Measurements from ENCODE around the gene CCER1.

Gene CCER1

DNA sequence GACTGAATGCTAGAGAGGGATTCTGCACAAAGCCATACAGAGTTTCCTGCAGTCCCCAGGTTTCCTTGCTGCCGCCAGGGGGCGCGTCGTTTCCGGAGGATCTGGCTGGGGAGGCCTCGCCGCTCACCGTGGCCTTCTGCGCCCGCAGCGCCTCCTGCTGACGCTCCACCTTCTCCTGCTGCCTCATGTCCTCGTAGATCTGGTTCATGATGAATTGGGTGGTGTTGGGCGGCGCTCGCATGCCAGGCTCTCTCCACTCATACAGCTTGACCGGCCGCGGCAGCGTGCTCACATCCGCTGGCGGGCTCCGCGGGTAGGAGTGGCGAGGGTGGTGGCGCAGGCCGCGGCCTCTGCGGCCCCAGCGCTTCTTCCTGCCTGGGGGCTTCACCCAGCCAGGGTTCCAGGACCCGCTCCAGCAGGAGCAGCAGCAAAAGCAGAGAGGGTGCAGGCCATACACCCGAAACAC is 987 bp downstream of the CCER1 start:
- Mint-ChIP-seq H3K27me3 (no peaks in the 10 kb centered on the region), H3K36me3 (no peaks in the 10 kb centered on the region), H3K4me3 (no peak overlapping the region), H3K4me1 (no peaks in the 10 kb centered on the region), H3K9me3 (peaks cover 3% of the 10 kb centered on the region), H3K27ac (no peak overlapping the region)
- ATAC-seq = peak; percentile 9

DNA sequence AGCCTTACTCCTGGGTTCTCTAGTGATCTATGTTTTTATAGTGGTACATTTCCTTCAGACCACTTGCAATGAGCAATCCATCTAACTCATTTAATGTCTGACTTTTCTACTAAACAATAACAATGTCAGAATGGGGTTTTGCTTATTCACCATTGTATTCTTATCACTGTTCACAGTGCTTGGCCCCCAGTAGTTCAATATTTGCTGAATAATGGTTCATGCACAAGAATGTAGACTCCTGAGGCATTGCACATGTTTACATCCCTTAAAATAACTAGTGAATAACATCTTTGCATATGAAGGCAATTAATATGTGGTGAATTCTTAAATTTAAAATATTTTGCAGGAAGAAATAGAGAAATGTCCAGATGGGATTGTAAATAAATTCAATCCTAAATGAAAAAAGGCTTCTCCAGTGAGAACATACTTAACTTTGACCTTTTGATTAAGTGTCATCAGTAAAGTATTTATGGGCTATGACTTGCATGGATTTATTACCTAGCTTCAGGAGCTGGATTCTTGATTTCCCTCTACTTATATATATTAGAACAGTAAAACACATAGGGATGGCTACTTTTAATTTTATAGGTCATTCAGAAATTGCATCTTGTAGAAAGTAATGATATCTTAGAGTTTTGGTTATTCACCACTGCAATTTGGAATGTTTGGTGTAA is 3.4 kb downstream of the CCER1 start:
- H3K4me1 Mint-ChIP-seq = no peaks in the 10 kb centered on the region
- no peaks in the 10 kb centered on the region for H3K27me3 Mint-ChIP-seq
- H3K9me3 Mint-ChIP-seq = no peaks in the 10 kb centered on the region
- no peaks in the 10 kb centered on the region for H3K36me3 Mint-ChIP-seq
- no peak overlapping the region for H3K27ac Mint-ChIP-seq
- no peak overlapping the region for H3K4me3 Mint-ChIP-seq
- ATAC-seq = no peak

DNA sequence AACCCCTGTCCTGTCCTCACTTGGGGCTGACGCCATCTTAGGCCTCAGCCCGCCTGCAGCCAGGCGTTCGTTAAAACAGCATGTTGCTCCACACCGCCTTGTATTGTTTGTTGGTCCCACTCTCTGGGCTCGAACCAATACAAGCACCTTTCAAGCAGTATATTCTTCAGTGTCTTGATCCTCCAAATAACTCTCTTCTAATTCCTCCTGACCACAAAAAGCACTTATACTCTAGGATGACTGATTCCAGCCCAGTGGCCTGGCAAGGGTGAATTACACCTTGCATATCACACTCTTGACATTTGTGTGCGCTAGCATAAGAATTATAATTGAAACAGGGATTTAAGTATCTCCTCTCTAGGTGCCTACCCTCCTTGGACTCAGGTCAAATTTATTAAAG is 7.1 kb downstream of the CCER1 start:
- Mint-ChIP-seq H3K27ac (no peak overlapping the region), H3K9me3 (no peaks in the 10 kb centered on the region), H3K4me1 (no peaks in the 10 kb centered on the region), H3K4me3 (no peak overlapping the region), H3K27me3 (no peaks in the 10 kb centered on the region), H3K36me3 (no peaks in the 10 kb centered on the region)
- peak; percentile 20 for ATAC-seq

DNA sequence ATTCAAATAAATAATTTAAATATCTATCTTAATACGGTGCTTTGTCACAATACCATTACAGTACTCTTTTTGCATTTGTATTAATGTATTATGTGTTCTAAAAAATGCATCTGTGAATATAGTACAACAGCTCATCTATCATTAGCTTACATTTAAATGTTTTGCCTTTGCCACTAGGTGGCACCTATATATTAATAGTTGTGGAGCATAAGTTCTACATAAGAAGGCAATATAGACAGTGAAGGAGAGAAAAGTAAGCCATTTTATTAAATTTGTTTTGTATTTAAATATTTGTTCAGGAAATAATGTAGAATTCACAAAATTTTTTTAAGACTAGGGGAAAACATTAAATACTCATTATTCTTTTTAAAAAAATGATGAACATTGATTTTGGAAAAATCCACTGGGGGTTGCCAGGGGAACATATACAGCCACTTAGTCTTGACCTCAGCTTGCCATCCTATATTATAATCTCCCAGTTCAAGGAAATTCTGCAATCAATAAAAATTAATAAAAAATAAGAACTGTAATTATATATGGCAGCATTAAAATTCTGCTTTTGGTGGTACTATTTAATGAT is 9.8 kb downstream of the CCER1 start:
- no peaks in the 10 kb centered on the region for H3K27me3 Mint-ChIP-seq
- H3K27ac Mint-ChIP-seq = no peak overlapping the region
- no peaks in the 10 kb centered on the region for H3K9me3 Mint-ChIP-seq
- H3K4me3 Mint-ChIP-seq = no peak overlapping the region
- no peaks in the 10 kb centered on the region for H3K4me1 Mint-ChIP-seq
- H3K36me3 Mint-ChIP-seq = no peaks in the 10 kb centered on the region
- peak; percentile 59 for ATAC-seq

DNA sequence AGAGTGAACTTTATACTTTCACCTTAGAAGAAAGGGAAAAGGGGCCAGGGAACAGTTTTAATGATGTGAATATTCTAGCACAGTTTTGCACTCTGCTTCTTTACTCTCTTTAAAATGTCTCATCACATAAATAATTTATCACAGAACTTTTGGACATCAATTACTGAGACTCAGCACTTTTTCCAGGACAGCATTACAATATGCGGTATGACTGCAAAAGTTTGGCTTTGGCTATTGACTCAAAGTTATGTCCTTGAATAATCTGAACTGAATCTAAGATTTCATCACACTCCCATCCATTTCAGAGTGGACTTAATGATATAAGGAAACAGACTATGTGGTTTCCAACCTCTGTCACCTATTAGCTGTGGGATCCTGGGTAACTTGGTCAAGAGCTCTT is 11.7 kb downstream of the CCER1 start:
- Mint-ChIP-seq H3K4me1 (no peaks in the 10 kb centered on the region), H3K27me3 (peaks cover 11% of the 10 kb centered on the region), H3K4me3 (no peak overlapping the region), H3K9me3 (no peaks in the 10 kb centered on the region), H3K36me3 (no peaks in the 10 kb centered on the region), H3K27ac (no peak overlapping the region)
- no peak for ATAC-seq

DNA sequence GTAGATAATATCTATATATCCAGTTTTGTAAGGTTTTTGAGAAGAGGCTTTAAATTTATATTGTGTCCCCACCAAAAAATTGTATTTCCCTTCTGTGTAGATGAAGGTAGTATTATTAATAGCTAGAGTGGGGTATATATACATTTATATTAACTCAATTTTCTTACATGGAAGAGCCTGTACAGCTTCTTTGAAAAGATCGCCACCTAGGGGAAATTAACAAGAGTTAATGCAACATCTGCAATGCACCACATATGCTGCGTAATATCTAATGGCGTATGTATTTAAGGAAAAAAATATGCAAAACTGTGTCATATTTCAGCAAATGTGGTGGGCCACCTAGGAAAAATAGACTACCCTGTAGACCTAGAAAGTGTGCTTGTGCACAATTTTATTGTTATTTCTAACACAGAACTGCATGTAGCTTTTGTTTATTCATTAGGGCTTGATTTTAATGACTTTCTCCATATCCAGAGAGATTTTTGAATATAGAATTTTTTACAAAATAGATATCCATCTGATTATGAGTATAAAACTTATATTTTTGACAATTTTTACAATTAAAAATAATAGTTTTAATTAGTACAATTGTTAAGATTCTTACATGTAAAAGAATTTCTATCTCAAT is 14.0 kb downstream of the CCER1 start:
- Mint-ChIP-seq H3K4me1 (no peaks in the 10 kb centered on the region), H3K27me3 (peaks cover 29% of the 10 kb centered on the region), H3K27ac (no peak overlapping the region), H3K9me3 (no peaks in the 10 kb centered on the region), H3K4me3 (no peak overlapping the region), H3K36me3 (no peaks in the 10 kb centered on the region)
- ATAC-seq = no peak

DNA sequence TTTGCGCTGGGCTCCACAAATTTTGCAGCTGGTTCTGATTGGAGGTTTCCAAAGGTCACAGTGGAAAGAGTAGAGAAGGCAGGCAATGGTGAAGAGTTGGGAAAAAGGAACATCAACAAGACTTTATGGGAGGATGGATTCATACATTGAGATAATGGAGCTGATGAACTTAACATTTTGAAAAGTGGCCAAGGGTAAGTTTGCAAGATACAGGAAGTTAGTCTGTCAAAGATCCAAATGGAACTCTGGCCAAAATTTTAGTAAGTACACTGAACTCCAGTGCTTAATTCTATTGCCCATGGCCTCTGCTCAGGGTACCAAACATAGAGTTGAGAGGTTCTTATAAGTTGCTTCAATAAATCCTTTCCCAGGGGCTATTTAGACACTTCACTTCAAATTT is 15.6 kb downstream of the CCER1 start:
- Mint-ChIP-seq H3K27ac (no peak overlapping the region), H3K4me3 (no peak overlapping the region), H3K27me3 (peaks cover 38% of the 10 kb centered on the region), H3K4me1 (no peaks in the 10 kb centered on the region), H3K36me3 (no peaks in the 10 kb centered on the region), H3K9me3 (no peaks in the 10 kb centered on the region)
- ATAC-seq = no peak

DNA sequence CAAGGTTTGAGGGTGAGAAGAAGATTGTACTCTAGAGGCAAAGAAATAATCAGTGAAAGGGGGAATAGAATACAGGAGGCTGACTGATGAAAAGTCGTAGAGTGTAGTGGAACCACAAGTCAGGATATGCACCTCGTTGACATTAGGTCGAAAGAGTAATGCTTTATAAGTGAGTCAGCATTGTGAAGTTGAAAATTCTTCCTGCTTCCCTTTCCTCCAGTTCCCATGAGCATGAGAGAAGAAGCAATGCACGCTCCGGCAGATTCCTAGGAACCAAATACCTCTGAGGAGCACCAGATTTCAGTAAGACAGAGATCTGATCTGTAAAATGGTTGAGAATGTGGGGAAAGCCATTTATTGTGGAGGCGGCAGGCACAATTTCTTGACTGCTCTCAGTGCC is 16.5 kb downstream of the CCER1 start:
- ATAC-seq = no peak
- no peak overlapping the region for H3K27ac Mint-ChIP-seq
- H3K27me3 Mint-ChIP-seq = peaks cover 38% of the 10 kb centered on the region
- no peaks in the 10 kb centered on the region for H3K9me3 Mint-ChIP-seq
- H3K36me3 Mint-ChIP-seq = no peaks in the 10 kb centered on the region
- H3K4me3 Mint-ChIP-seq = no peak overlapping the region
- no peaks in the 10 kb centered on the region for H3K4me1 Mint-ChIP-seq

DNA sequence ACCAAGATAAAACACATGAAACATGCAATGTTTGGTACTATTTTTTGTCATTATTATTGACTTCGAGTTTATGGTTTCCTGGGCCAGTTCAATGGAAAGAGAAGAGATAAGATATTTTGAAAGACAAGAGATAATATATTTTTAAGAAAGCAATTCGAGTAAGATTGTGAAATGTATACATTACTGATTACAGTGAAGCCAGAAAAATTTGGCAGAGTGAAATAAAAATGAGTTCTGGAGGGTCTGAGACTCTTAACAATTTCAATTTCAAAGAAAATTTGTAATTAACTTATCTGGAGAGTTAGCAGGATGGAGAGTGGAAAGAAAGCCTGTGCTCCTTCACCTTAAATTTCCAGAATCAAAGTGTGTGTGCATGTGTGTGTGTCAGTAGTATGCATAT is 17.3 kb downstream of the CCER1 start:
- no peak for ATAC-seq
- no peaks in the 10 kb centered on the region for H3K36me3 Mint-ChIP-seq
- no peak overlapping the region for H3K27ac Mint-ChIP-seq
- H3K4me1 Mint-ChIP-seq = no peaks in the 10 kb centered on the region
- no peak overlapping the region for H3K4me3 Mint-ChIP-seq
- peaks cover 38% of the 10 kb centered on the region for H3K27me3 Mint-ChIP-seq
- no peaks in the 10 kb centered on the region for H3K9me3 Mint-ChIP-seq

DNA sequence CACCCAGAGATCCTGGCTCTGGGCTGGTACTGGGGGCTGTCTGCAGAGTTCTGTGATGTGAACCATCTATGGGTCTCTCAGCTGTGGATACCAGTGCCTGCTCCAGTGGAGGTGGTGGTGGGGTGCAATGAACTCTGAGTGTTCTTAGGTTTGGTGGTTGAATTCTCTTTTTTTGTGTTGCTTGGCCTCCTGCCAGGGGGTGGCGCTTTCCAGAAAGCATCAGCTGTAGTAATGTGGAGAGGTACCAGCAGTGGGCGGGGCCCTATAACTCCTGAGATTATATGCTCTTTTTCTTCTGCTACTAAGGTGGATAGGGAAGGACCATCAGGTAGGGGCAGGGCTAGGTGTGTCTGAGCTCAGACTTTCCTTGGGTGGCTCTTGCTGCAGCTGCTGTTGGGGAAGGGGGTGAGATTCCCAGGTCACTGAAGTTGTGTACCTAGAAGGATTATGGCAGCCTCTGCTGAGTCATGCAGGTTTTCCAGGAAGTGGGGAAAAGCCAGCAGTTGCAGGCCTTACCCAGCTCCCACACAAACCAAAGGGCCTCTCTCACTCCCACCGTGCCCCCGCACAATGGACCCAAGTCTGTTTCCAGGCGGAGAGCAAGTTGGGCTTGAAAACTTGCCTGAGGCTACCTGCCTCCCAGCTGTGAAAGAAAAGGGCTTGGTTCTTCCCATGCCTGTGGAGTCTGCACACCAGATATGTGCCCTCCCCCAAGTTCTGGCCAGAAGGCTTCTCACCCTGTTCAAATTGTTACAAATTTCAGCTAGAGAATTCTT is 18.6 kb downstream of the CCER1 start:
- no peak overlapping the region for H3K27ac Mint-ChIP-seq
- no peaks in the 10 kb centered on the region for H3K9me3 Mint-ChIP-seq
- no peaks in the 10 kb centered on the region for H3K4me1 Mint-ChIP-seq
- H3K4me3 Mint-ChIP-seq = no peak overlapping the region
- peaks cover 38% of the 10 kb centered on the region for H3K27me3 Mint-ChIP-seq
- H3K36me3 Mint-ChIP-seq = no peaks in the 10 kb centered on the region
- no peak for ATAC-seq

DNA sequence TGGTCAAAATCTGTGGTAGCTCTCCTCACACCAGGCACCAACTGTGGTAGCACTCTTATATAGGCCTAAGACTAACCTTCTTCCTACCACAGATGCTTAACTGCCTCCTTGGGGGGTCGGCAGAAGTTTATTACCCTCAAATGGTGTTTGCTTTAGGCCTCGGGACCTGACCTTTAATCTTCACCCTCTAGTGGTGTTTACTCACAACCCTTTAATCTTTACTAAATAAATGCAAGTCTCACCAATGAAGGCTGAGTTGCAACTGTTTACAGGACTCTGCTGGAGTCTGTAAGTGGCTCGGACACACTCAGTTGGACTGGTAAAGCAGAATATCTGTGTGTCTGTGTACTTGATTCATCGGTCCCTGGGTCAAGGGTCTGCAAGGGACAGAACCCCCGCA is 29.4 kb downstream of the CCER1 start:
- Mint-ChIP-seq H3K27ac (no peak overlapping the region), H3K27me3 (peaks cover 16% of the 10 kb centered on the region), H3K4me3 (no peak overlapping the region), H3K9me3 (peaks cover 13% of the 10 kb centered on the region), H3K36me3 (no peaks in the 10 kb centered on the region), H3K4me1 (no peaks in the 10 kb centered on the region)
- no peak for ATAC-seq

DNA sequence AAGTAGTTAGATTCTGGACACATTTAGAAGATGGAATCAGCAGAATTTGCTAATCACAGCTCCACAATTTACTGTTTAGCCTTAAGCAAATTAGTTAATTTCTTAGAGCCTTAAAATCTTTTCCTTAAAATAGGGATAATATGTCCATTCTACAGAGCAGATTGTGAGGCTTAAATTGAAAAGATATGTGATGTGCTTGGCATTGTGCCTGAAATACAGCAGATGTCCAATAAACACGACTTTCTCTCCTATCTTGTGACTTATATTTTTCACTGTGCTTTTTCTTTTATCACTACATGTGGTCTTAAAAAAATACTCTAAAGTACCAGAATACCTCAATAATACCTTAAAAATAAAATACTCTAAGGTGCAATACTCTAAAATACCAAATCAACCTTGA is 30.6 kb downstream of the CCER1 start:
- H3K27ac Mint-ChIP-seq = no peak overlapping the region
- no peak overlapping the region for H3K4me3 Mint-ChIP-seq
- H3K4me1 Mint-ChIP-seq = no peaks in the 10 kb centered on the region
- H3K9me3 Mint-ChIP-seq = peaks cover 6% of the 10 kb centered on the region
- no peaks in the 10 kb centered on the region for H3K36me3 Mint-ChIP-seq
- H3K27me3 Mint-ChIP-seq = peaks cover 16% of the 10 kb centered on the region
- no peak for ATAC-seq

DNA sequence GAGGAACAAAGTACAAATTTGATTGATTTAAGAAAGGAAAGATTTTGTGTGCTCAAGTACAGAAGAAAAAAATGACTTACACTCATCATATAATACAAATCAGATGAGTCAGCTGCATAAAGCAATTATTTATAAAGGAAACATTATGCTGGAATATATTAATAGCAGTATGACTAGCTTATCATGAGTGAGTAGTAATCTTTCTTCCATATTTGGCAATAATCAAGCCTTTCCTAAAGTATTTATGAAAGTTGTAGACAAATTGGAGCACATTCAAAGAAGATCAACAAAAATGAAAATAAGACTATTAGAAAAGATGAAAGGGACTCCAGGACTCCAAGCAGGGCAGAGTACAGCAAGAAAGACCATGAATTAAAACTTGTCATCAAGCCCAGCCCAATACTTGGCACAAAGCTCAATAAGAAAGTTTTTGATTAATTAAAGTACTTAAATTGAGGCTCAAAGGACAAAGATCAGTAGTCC is 32.8 kb downstream of the CCER1 start:
- H3K4me1 Mint-ChIP-seq = no peaks in the 10 kb centered on the region
- no peak overlapping the region for H3K27ac Mint-ChIP-seq
- no peaks in the 10 kb centered on the region for H3K36me3 Mint-ChIP-seq

DNA sequence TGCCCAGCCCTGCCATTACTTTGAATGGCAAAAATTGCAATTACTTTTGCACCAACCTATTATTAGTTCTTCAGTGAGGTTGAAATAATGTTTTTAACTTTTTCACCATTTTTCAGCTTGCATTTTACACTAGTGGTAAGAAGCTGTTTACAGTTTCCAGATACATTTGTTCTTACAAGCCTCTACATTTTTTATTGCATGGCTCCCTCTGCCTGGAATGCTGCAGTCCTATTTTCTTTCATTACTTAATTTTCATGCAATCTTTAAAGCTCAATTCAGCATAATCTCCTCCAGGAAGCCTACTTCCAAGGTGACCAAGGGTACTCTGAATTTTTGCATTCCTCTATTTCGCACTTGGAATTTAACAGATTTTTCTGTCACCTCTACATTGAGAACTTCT is 33.4 kb downstream of the CCER1 start:
- Mint-ChIP-seq H3K4me1 (no peaks in the 10 kb centered on the region), H3K4me3 (no peak overlapping the region), H3K36me3 (no peaks in the 10 kb centered on the region), H3K27me3 (peaks cover 20% of the 10 kb centered on the region), H3K27ac (no peak overlapping the region), H3K9me3 (no peaks in the 10 kb centered on the region)
- no peak for ATAC-seq

More for the DNA sequence above, 32.8 kb downstream of the CCER1 start:
- H3K4me3 Mint-ChIP-seq = no peak overlapping the region
- H3K9me3 Mint-ChIP-seq = no peaks in the 10 kb centered on the region
- H3K27me3 Mint-ChIP-seq = peaks cover 26% of the 10 kb centered on the region
- ATAC-seq = no peak

DNA sequence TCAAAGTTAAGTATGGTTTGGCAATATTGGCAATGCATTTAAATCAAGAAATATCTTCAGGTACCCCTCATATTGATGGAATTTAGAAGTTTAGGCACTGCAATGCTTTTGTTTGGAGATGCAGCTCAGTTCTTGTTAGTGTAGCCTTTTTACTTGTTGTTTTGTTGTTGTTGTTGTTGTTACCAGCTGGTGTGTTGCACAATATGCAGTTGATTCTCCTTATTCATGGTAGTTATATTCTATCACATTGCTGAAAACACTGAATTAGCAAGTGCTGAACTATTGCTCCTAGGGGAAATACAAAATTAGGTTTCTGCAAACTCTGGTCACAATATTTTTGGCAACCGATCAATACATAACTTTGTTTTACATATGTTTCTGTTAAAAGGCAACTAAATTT is 34.8 kb downstream of the CCER1 start:
- Mint-ChIP-seq H3K4me3 (no peak overlapping the region), H3K27me3 (peaks cover 18% of the 10 kb centered on the region), H3K4me1 (no peaks in the 10 kb centered on the region), H3K36me3 (no peaks in the 10 kb centered on the region), H3K27ac (no peak overlapping the region), H3K9me3 (no peaks in the 10 kb centered on the region)
- no peak for ATAC-seq
